RWPE1 (cell line): Measurements from ENCODE around the gene SRRM2.

Experiments used
- CTCF ChIA-PET: fragments of 350-600 bp; sonication (Branson Sonifier 250); formaldehyde crosslinking; extraction: SDS; loops from one replicate; lab custom pipeline; 2021; lab: Yijun Ruan, JAX
- POLR2A ChIA-PET: fragments of 400-600 bp; formaldehyde crosslinking; extraction: SDS; loops from one replicate; lab custom pipeline; 2020; ENCODE audit warnings: antibody characterized with exemption; ENCODE audit not compliant: low non-redundant PET; lab: Yijun Ruan, JAX
- DNase-seq: peaks from one replicate; pipeline ENCODE4 v3.0.0; 2012; ENCODE audit warnings: low spot score
- H3K27ac ChIP-seq: fragments of 450-650 bp; 2 replicates; pipeline ENCODE4 v1.5.1; 2017
- TF ChIP-seq, protein P1 (sequence below): fragments of 450-650 bp; conservative IDR thresholded peaks from 2 replicates; pipeline ENCODE4 v1.5.1; 2017; ENCODE audit warnings: low read depth, mild to moderate bottlenecking

The SRRM2 gene

DNA sequence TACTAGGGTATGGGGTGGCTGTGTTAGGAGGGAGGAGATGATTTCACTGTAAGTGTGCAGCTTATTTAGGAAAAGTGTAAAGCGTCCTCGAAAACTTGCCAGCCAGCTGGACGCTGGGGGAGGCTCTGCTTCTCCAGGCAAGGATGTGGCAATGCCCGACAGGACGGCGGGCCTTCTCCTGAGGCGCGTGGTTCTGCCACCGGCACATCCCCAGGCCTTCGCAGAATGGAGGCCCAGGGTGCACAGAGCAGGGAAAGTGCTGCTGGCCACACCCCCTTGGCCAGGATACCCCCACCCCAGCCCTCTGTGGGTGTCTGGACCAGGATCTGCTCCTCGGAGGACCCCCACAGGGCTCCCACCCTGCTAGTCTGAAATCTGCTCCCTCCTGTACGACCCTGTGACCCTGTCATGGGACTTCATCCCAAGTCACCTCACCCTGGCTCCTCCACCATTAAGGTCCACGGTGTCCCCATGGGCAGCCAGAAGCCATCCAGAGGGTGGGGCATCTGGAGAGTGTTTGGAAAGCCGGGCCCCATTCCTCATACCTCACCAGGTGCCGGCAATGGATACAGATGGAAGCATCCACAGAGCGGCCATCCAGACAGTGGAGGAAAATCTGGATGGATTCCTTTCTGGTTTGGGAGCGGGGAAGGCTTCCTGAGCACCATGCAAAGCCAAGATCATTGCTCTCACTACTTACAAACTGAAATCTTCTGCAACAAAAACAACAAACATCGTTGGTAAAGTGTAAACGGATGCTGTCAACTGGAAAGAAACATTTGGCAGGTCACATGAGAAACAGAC, 9.2 kb upstream of the SRRM2 start:
- TF ChIP-seq, protein P1, sequence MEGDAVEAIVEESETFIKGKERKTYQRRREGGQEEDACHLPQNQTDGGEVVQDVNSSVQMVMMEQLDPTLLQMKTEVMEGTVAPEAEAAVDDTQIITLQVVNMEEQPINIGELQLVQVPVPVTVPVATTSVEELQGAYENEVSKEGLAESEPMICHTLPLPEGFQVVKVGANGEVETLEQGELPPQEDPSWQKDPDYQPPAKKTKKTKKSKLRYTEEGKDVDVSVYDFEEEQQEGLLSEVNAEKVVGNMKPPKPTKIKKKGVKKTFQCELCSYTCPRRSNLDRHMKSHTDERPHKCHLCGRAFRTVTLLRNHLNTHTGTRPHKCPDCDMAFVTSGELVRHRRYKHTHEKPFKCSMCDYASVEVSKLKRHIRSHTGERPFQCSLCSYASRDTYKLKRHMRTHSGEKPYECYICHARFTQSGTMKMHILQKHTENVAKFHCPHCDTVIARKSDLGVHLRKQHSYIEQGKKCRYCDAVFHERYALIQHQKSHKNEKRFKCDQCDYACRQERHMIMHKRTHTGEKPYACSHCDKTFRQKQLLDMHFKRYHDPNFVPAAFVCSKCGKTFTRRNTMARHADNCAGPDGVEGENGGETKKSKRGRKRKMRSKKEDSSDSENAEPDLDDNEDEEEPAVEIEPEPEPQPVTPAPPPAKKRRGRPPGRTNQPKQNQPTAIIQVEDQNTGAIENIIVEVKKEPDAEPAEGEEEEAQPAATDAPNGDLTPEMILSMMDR = no peak
- ChIA-PET POLR2A (no interaction called here), CTCF (no interaction called here)
- H3K27ac ChIP-seq = no peak overlapping the region
- DNase-seq = no peak

DNA sequence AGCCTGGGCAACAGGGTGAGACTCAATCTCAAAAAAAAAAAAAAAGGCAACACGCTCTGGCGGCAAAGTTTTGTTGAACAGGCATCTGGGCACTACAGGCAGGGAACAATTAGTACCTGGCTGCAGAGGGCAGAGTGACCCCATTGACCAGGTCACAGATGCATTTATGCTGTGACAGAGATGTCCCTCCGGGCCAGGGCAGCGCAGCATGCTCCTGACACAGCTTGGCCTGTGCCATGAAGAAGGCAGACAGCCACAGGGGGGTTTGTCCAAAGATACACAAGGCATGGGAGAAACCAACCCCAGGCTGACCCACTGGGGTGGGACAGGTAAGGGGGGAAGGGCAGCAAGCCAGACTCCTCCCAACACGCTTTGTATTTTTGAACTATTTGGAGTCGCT, 7.7 kb upstream of the SRRM2 start:
- CTCF ChIA-PET = no interaction called here
- TF ChIP-seq, protein P1 = no peak
- POLR2A ChIA-PET = no interaction called here
- no peak overlapping the region for H3K27ac ChIP-seq
- DNase-seq = no peak

DNA sequence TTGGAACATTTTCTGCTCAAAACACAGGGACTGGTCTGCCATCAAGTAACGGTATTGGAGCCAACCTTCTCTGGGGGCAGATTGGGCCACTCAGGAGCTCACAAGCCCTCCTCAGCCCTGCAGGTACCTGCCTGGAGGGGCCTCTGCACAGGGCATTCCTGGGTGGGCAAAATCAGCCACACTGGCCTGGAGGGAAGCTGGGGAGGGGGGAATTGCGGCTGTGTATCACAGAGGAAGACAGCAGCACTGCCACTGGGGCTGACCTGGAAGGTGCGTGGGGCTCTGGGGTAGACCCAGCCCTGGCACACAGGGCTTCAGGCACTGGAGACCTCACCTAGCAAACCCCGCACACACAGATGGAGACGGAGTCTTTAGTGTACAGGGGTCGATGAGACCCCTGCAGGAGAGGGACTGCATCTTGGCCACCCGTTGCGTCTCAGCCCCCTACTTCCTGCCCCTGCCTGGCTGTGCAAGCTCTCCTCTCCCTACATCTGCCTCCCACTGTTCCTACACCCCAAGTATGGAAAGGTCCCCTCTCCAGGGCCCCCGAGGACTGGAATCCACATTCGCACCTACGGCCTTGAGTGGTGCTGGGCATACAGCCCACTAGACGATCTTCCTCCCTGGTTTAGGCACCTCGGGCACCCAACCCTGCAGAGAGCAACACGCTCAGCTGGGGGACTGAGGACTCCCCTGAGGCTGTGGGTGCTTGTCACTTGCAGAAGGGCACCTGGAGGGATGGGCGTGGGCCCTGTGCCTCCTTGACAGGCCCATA, 7.1 kb upstream of the SRRM2 start:
- no peak for DNase-seq
- TF ChIP-seq, protein P1 = no peak
- ChIA-PET CTCF (interaction anchor here (0.6 kb wide), 1 partner anchor 182 kb away, joined by 3 read pairs; no protein-coding TSS in a partner anchor), POLR2A (no interaction called here)
- no peak overlapping the region for H3K27ac ChIP-seq

DNA sequence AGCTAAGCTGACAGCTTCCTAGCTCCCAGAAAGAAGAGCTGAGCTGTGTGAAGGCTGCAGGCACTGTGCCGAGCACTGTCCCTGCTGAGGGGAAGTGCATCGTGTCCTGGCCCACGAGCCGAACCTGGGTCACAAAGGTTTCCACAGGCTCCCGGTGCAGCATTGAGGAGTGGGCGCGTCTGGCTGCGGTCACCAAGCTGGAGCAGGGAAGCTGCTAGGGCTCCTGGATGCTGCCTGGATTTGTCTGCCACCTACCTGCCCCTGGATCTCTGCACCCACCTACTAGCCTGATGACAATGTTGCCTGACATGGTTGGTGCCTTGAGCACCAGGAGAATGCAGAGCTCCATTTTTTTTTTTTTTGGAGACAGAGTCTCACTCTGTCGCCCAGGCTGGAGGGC, 6.5 kb upstream of the SRRM2 start:
- no peak overlapping the region for H3K27ac ChIP-seq
- ChIA-PET POLR2A (no interaction called here), CTCF (no interaction called here)
- no peak for DNase-seq
- TF ChIP-seq, protein P1 = no peak

DNA sequence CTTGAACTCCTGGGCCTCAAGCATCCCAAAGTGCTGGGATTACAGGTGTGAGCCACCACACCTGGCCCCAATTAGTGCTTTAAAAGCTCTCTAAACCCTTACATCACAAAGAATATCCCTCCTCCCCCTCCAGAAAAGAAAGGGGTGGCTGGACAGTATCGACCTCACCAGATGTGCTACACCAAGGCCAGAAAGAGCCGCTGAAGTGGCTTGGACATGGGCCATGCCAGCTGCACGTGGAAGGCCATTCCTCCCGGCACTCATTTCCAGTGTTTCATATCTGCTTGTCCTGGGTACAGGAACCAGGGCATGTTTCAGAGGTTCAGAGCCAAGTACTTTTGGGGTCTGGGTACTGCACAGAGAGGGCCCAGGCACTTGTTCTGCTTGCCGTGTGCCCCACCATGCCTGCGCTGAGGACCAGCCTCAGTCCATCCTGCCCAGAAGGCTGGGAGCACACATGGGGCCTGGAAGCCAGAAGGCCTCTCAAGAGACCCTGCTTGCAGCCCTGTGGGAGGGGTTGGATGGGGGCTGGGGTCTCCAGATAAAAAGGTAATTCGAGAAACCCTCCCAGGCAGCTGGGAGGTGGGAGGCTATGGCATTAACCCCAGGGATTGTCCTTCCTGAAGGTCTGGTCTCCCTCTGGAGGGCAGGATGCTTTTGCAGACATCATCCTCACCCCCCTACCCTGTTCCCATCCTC, 3.5 kb upstream of the SRRM2 start:
- peak overlapping the region; percentile 7; the same call in 1 of the 2 replicates for H3K27ac ChIP-seq
- ChIA-PET POLR2A (no interaction called here), CTCF (no interaction called here)
- TF ChIP-seq, protein P1 = no peak
- DNase-seq = no peak

DNA sequence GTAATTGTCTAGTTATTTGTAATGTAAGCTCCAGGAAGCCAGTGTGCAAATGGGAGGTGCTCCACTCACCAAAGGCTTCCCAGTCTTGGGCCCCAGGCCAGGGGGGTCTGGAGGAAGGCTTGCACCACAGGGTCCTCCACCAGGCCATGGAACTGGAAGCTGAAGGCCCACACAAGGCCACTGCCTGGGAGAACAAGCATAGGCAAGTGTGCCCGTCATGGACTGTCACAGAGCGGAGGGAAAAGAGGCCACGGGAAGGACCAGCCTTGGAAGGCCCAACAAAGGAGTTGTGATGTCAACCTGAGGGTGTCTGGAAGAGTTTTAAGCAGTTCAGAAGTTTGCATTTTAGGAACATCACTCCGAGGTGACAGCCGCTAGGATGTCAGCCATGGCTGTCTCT, 3.0 kb upstream of the SRRM2 start:
- no peak for DNase-seq
- POLR2A ChIA-PET = no interaction called here
- H3K27ac ChIP-seq = peak overlapping the region; percentile 7; the same call in 1 of the 2 replicates
- TF ChIP-seq, protein P1 = no peak
- CTCF ChIA-PET = no interaction called here
